Measurements from ENCODE around the gene MROH8.
"Not testable (repeated sequence)": the region's sequence is repeated elsewhere in the genome, so short reads cannot be mapped to it uniquely, and the experiment has no call there.

Gene MROH8

GRCh38 chr20:37142708-37143107 is 36.6 kb downstream of the MROH8 start:
- TF ChIP-seq Cebpa-rat (IDR thresholded peaks at IDR 0.05), result no peak
- Histone ChIP-seq H3K27me3 (no peaks in the 10 kb centered on the region), H3K4me2 (no peak overlapping the region), H3K9me3 (no peaks in the 10 kb centered on the region), H3K9ac (no peak overlapping the region), H3K4me3 (no peak overlapping the region), H3K4me1 (no peaks in the 10 kb centered on the region), H3K36me3 (no peaks in the 10 kb centered on the region), H3K27ac (no peak overlapping the region), H4K20me1 (no peaks in the 10 kb centered on the region)

GRCh38 chr20:37137547-37137946 is 41.8 kb downstream of the MROH8 start:
- Histone ChIP-seq H4K20me1 (no peaks in the 10 kb centered on the region), H3K27me3 (no peaks in the 10 kb centered on the region), H3K36me3 (no peaks in the 10 kb centered on the region), H3K9ac (no peak overlapping the region), H3K4me2 (no peak overlapping the region), H3K9me3 (no peaks in the 10 kb centered on the region), H3K4me3 (no peak overlapping the region), H3K27ac (no peak overlapping the region), H3K4me1 (0 out of 2 replicates have a peak, but pooled peaks cover 4% of the 10 kb centered on the region)
- TF ChIP-seq Cebpa-rat (IDR thresholded peaks at IDR 0.05), result no peak

- Histone ChIP-seq H3K9me3 (no peaks in the 10 kb centered on the region), H3K4me2 (no peak overlapping the region), H3K4me3 (no peak overlapping the region), H3K27ac (no peak overlapping the region), H3K4me1 (0 out of 2 replicates have a peak, but pooled peaks cover 4% of the 10 kb centered on the region), H4K20me1 (no peaks in the 10 kb centered on the region), H3K27me3 (no peaks in the 10 kb centered on the region), H3K9ac (no peak overlapping the region), H3K36me3 (no peaks in the 10 kb centered on the region)
- no peak for TF ChIP-seq Cebpa-rat (IDR thresholded peaks at IDR 0.05)
These were observed 45.4 kb downstream of the MROH8 start for GRCh38 chr20:37133952-37134351.

GRCh38 chr20:37131486-37131885 is 47.9 kb downstream of the MROH8 start:
- no peaks in the 10 kb centered on the region for H3K36me3 ChIP-seq
- no peak overlapping the region for H3K4me3 ChIP-seq
- H3K4me1 ChIP-seq, result 0 out of 2 replicates have a peak, but pooled peaks cover 4% of the 10 kb centered on the region
- no peak for TF ChIP-seq Cebpa-rat (IDR thresholded peaks at IDR 0.05)
- H3K27ac ChIP-seq, result no peak overlapping the region
- H3K9me3 ChIP-seq, result no peaks in the 10 kb centered on the region
- no peak overlapping the region for H3K9ac ChIP-seq
- H4K20me1 ChIP-seq, result no peaks in the 10 kb centered on the region
- no peak overlapping the region for H3K4me2 ChIP-seq
- no peaks in the 10 kb centered on the region for H3K27me3 ChIP-seq

- H3K9ac ChIP-seq, result no peak overlapping the region
These were observed 50.5 kb downstream of the MROH8 start for GRCh38 chr20:37128803-37129202.

GRCh38 chr20:37126290-37126689 is 53.1 kb downstream of the MROH8 start:
- H3K4me3 ChIP-seq, H4K20me1 ChIP-seq, H3K4me2 ChIP-seq, H3K27ac ChIP-seq, H3K27me3 ChIP-seq, H3K36me3 ChIP-seq, H3K4me1 ChIP-seq, H3K9ac ChIP-seq: not testable (repeated sequence)
- H3K9me3 ChIP-seq, result peaks cover 19% of the 10 kb centered on the region

More at GRCh38 chr20:37128803-37129202, 50.5 kb downstream of the MROH8 start:
- H3K9me3 ChIP-seq, result peaks cover 19% of the 10 kb centered on the region
- H3K36me3 ChIP-seq, result no peaks in the 10 kb centered on the region
- no peak overlapping the region for H3K27ac ChIP-seq
- H3K4me3 ChIP-seq, result no peak overlapping the region
- H3K27me3 ChIP-seq, result no peaks in the 10 kb centered on the region
- no peaks in the 10 kb centered on the region for H4K20me1 ChIP-seq
- no peak overlapping the region for H3K4me2 ChIP-seq
- no peaks in the 10 kb centered on the region for H3K4me1 ChIP-seq
- TF ChIP-seq Cebpa-rat (IDR thresholded peaks at IDR 0.05), result no peak

- Histone ChIP-seq H3K9me3 (peaks cover 19% of the 10 kb centered on the region), H3K4me3 (no peak overlapping the region), H3K36me3 (no peaks in the 10 kb centered on the region), H3K27ac (no peak overlapping the region), H4K20me1 (no peaks in the 10 kb centered on the region), H3K4me1 (no peaks in the 10 kb centered on the region), H3K9ac (no peak overlapping the region), H3K27me3 (no peaks in the 10 kb centered on the region), H3K4me2 (no peak overlapping the region)
- no peak for TF ChIP-seq Cebpa-rat (IDR thresholded peaks at IDR 0.05)
These were observed 55.9 kb downstream of the MROH8 start for GRCh38 chr20:37123441-37123840.

- H3K9ac ChIP-seq, result no peak overlapping the region
- no peak overlapping the region for H3K4me3 ChIP-seq
- no peaks in the 10 kb centered on the region for H3K27me3 ChIP-seq
- peaks cover 12% of the 10 kb centered on the region for H3K9me3 ChIP-seq
- H4K20me1 ChIP-seq, result no peaks in the 10 kb centered on the region
- H3K4me1 ChIP-seq, result no peaks in the 10 kb centered on the region
- H3K4me2 ChIP-seq, result no peak overlapping the region
- no peaks in the 10 kb centered on the region for H3K36me3 ChIP-seq
- TF ChIP-seq Cebpa-rat (IDR thresholded peaks at IDR 0.05), result no peak
- H3K27ac ChIP-seq, result no peak overlapping the region
These were observed 58.9 kb downstream of the MROH8 start for GRCh38 chr20:37120497-37120896.

GRCh38 chr20:37119356-37120036 is 59.9 kb downstream of the MROH8 start:
- no peak overlapping the region for H3K4me3 ChIP-seq
- no peak overlapping the region for H3K4me2 ChIP-seq
- H4K20me1 ChIP-seq, result no peaks in the 10 kb centered on the region
- H3K27me3 ChIP-seq, result no peaks in the 10 kb centered on the region
- H3K9ac ChIP-seq, result no peak overlapping the region
- no peak overlapping the region for H3K27ac ChIP-seq
- no peaks in the 10 kb centered on the region for H3K4me1 ChIP-seq
- peaks cover 6% of the 10 kb centered on the region for H3K9me3 ChIP-seq
- TF ChIP-seq Cebpa-rat (IDR thresholded peaks at IDR 0.05), result no peak
- no peaks in the 10 kb centered on the region for H3K36me3 ChIP-seq

GRCh38 chr20:37114012-37114411 is 65.3 kb downstream of the MROH8 start:
- TF ChIP-seq Cebpa-rat (IDR thresholded peaks at IDR 0.05), result no peak
- Histone ChIP-seq H3K4me3 (no peak overlapping the region), H4K20me1 (no peaks in the 10 kb centered on the region), H3K9me3 (no peaks in the 10 kb centered on the region), H3K9ac (no peak overlapping the region), H3K27ac (no peak overlapping the region), H3K4me2 (no peak overlapping the region), H3K4me1 (peaks cover 7% of the 10 kb centered on the region), H3K36me3 (no peaks in the 10 kb centered on the region), H3K27me3 (no peaks in the 10 kb centered on the region)

All from BLaER1 (cell line).